Measurements from ENCODE around the gene TNIK. TPM values are rescaled to one million over a fixed set of nuclear protein-coding genes. Genes with fewer than 3 reads are reported as not detected.

The TNIK gene
- total RNA-seq, 2 experiments from 2014 or later, result 27.0 to 28.8 TPM

DNA sequence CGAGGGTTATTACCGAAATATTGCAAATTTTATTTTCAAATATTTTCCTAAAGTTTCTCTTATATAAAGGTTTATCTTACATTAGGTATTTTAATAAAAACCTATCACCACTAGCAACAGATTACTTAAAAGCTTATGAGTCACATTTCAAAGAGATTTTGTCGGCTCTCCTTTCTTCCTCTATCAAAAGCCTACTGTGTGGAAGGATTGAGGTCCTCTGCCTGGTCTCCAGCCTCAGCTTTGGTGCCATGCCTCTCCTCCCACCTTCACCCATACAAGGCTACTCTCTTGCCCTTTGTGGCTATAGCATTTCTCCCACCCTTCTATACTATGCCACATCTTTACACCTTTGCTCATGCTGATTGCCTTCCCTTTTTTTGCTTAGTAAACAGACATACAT is 199.3 kb downstream of the TNIK start:
- no peak for DNase-seq
- peak overlapping the region; percentile 13 for H3K27ac Mint-ChIP-seq
- H3K27me3 Mint-ChIP-seq (ENCODE audit: low read depth), result no peaks in the 10 kb centered on the region
- H3K9me3 Mint-ChIP-seq, result no peaks in the 10 kb centered on the region
- CTCF ChIA-PET, result interaction anchor here (0.8 kb wide), 1 partner anchor 14 kb away, joined by 3 read pairs; no protein-coding TSS in a partner anchor
- no peaks in the 10 kb centered on the region for H3K36me3 Mint-ChIP-seq (ENCODE audit: low read depth)
- no peak overlapping the region for H3K4me3 Mint-ChIP-seq
- intact Hi-C loops (cut with micrococcal nuclease), result loop anchor here (10.0 kb wide), 1 partner anchor 1496 kb away; the partner anchor contains the start of genes ACTRT3 and TERC
- H3K4me1 Mint-ChIP-seq (ENCODE audit: low read depth), result peaks cover 80% of the 10 kb centered on the region

DNA sequence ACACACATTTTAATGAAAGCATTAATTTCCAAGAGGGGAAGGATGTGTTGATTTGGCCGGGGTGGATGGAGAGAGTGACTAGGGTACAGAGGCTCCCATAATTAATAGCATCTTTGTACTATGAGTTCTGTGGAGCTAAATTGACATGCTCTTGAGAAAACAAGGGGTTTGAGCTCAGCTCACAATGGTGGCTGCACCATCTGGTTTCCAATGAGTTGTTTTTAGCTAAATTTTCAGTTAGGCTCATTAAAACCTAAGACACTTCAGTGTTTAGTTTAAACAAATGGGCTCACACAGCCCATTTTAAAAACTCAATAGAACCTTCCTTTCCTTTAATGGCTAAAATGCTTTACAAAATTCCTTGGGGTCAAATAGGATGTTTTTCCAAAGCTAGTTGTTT is 199.7 kb downstream of the TNIK start:
- Mint-ChIP-seq H3K27ac (no peak overlapping the region), H3K36me3 (ENCODE audit: low read depth) (no peaks in the 10 kb centered on the region), H3K9me3 (no peaks in the 10 kb centered on the region), H3K4me3 (no peak overlapping the region), H3K27me3 (ENCODE audit: low read depth) (no peaks in the 10 kb centered on the region), H3K4me1 (ENCODE audit: low read depth) (peaks cover 80% of the 10 kb centered on the region)
- CTCF ChIA-PET, result interaction anchor here (0.8 kb wide), 1 partner anchor 14 kb away, joined by 3 read pairs; no protein-coding TSS in a partner anchor
- intact Hi-C loops (cut with micrococcal nuclease), result loop anchor here (10.0 kb wide), 1 partner anchor 1496 kb away; the partner anchor contains the start of genes ACTRT3 and TERC
- no peak for DNase-seq

DNA sequence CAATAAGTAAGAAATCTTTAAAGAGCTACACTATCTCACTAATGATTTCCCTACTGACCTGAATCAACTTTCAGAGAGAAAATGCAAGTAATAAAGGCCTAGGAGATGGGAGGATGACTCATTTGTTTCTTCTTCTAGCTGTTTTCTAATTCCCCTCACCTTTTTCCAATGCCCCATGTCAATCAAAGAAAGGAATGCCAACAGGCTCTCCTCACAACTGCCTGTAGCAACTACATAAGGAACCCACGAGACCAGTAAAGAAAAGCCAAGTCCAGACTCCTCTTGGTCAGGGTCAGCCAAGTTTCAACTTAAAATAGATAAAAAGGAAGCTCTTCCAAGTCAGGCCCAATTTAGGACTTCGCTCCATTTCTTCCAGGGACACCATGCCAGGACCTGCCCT is 201.9 kb downstream of the TNIK start:
- CTCF ChIA-PET, result interaction anchor here (0.8 to 1.3 kb wide), 6 partner anchors 8 to 117 kb away, joined by 3 to 6 read pairs (median 3); no protein-coding TSS in a partner anchor
- peak overlapping the region; percentile 74 for H3K27ac Mint-ChIP-seq
- intact Hi-C loops (cut with micrococcal nuclease), result no loop called here
- H3K4me3 Mint-ChIP-seq, result no peak overlapping the region
- H3K9me3 Mint-ChIP-seq, result no peaks in the 10 kb centered on the region
- no peaks in the 10 kb centered on the region for H3K36me3 Mint-ChIP-seq (ENCODE audit: low read depth)
- no peak for DNase-seq
- peaks cover 89% of the 10 kb centered on the region for H3K4me1 Mint-ChIP-seq (ENCODE audit: low read depth)
- H3K27me3 Mint-ChIP-seq (ENCODE audit: low read depth), result no peaks in the 10 kb centered on the region

DNA sequence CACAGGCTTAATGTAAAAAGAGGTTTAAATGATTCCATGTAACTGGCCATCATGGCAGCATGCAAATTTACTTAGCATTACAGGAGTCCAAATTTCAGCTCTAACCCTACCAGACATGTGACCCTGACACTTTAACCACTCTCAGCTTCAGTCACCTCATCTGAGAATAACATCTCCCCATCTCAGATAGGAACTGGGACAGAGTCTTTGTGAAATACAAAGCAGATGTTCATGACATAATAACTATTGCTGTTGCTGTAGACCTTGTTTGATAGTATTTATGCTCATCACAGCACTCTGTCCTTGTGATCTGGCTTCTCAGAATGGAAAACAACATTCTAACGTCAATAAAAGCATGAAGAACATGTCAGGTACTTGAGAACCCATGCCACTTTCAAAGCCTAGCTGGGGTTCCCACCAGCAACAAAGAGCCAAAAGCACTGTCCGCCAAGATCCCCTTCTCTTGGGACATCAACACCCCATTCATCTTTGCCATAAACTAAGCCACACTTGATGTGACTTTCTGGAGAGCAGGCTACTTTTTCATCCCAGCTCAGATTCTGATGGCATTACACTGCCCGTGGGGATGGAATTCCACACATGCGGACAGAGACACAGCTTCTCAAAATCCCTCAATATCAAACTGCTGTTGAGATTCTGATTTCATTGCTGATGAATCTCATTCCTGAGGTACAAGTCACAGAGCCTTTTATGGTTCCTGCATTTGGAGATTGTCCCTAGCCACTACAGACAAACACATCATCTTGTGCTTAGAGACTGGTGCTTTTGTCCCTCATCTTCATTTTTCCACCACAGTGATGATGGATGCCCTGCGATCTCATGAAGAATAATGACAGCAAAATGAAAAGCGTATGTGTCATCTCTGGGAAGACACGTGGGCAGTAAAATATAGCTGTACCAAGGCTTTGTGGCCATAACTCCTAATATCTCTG is 202.7 kb downstream of the TNIK start:
- H3K27ac Mint-ChIP-seq, result peak overlapping the region; percentile 74

DNA sequence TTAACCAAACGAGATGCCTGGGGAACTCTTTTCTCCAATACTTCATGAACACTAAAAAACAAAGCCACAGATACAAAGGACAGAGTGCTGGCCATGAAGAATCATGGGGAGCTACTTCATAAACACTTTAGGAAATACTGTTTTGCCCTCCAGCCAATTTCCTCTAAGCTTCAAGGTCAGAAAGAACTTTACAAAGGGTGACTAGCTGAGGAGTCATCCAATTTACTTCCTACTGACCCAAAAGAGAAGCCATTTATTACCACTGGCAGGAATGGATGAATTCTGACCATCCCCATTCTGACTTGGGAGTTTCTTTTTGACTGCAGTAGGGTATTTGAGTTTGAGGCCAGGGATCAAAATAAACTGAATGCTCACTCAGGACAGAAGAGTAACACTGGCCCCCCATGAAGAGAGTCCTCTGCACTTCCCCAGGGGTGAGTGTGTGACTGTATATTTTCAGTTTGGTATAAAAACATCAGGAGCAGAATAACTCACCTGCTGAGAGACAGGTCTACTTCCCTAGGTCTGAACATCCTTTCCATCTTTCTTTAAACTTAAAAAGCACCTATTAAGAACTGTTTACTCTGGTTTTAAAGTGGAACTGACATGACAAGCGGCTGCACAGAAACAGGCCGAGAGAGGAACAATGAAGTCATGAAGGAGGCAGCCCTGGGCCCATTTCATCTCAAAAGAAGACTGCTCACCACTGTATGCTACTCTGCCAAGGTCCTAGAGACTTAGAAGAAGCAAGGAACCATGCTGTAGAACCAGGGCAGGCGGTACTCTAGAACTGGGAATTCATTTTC is 203.6 kb downstream of the TNIK start:
- CTCF ChIA-PET, result interaction anchor here (0.7 kb wide), 1 partner anchor 253 kb away, joined by 4 read pairs; no protein-coding TSS in a partner anchor
- peak overlapping the region; percentile 74 for H3K27ac Mint-ChIP-seq
- H3K4me1 Mint-ChIP-seq (ENCODE audit: low read depth), result peaks cover 86% of the 10 kb centered on the region
- H3K27me3 Mint-ChIP-seq (ENCODE audit: low read depth), result no peaks in the 10 kb centered on the region
- DNase-seq, result peak; percentile 40
- H3K9me3 Mint-ChIP-seq, result no peaks in the 10 kb centered on the region
- no peak overlapping the region for H3K4me3 Mint-ChIP-seq
- intact Hi-C loops (cut with micrococcal nuclease), result no loop called here
- no peaks in the 10 kb centered on the region for H3K36me3 Mint-ChIP-seq (ENCODE audit: low read depth)

More for the DNA sequence above, 202.7 kb downstream of the TNIK start:
- CTCF ChIA-PET, result interaction anchor here (1.0 to 1.3 kb wide), 5 partner anchors 7 to 72 kb away, joined by 3 to 6 read pairs (median 3); no protein-coding TSS in a partner anchor
- H3K36me3 Mint-ChIP-seq (ENCODE audit: low read depth), result no peaks in the 10 kb centered on the region
- intact Hi-C loops (cut with micrococcal nuclease), result no loop called here
- no peaks in the 10 kb centered on the region for H3K27me3 Mint-ChIP-seq (ENCODE audit: low read depth)
- H3K4me3 Mint-ChIP-seq, result no peak overlapping the region
- H3K4me1 Mint-ChIP-seq (ENCODE audit: low read depth), result peaks cover 87% of the 10 kb centered on the region
- no peaks in the 10 kb centered on the region for H3K9me3 Mint-ChIP-seq
- DNase-seq, result no peak

- Mint-ChIP-seq H3K27me3 (ENCODE audit: low read depth) (no peaks in the 10 kb centered on the region), H3K27ac (peak overlapping the region; percentile 78), H3K4me3 (no peak overlapping the region), H3K36me3 (ENCODE audit: low read depth) (no peaks in the 10 kb centered on the region), H3K9me3 (no peaks in the 10 kb centered on the region), H3K4me1 (ENCODE audit: low read depth) (peaks cover 86% of the 10 kb centered on the region)
- no peak for DNase-seq
- CTCF ChIA-PET, result interaction anchor here (0.7 to 1.6 kb wide), 4 partner anchors 66 to 230 kb away, joined by 3 to 4 read pairs (median 4); no protein-coding TSS in a partner anchor
- intact Hi-C loops (cut with micrococcal nuclease), result loop anchor here (1.0 to 2.0 kb wide), 5 partner anchors 8 to 205 kb away; partner anchors contain the start of gene TNIK
These were observed 204.9 kb downstream of the TNIK start for GRCh38 chr3:171255236-171255806.

DNA sequence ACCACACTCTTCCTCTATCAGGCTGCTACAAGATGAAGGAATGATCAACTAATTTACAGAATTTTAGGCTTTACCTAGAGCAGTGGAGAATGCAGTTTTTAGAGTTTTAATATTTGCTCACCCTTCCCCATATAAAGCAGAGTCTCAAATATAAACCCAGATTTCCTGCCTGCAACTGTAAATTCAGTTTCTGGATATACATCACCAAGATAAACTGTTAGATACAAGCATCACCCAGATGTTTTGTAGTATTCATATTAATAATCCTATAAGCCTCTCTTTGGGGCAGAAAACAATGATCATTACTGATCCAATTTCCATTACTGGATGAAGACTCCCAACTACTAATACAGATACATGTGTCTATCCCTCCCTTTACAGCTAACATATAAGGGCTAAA is 205.9 kb downstream of the TNIK start:
- Mint-ChIP-seq H3K4me3 (no peak overlapping the region), H3K36me3 (ENCODE audit: low read depth) (no peaks in the 10 kb centered on the region), H3K9me3 (no peaks in the 10 kb centered on the region), H3K4me1 (ENCODE audit: low read depth) (peaks cover 94% of the 10 kb centered on the region), H3K27ac (peak overlapping the region; percentile 20), H3K27me3 (ENCODE audit: low read depth) (no peaks in the 10 kb centered on the region)
- DNase-seq, result no peak
- CTCF ChIA-PET, result interaction anchor here (0.9 to 1.6 kb wide), 3 partner anchors 11 to 207 kb away, joined by 3 to 4 read pairs (median 3); no protein-coding TSS in a partner anchor
- intact Hi-C loops (cut with micrococcal nuclease), result loop anchor here (2.0 kb wide), 1 partner anchor 206 kb away; the partner anchor contains the start of gene TNIK

- CTCF ChIA-PET, result interaction anchor here (1.0 kb wide), 1 partner anchor 314 kb away, joined by 3 read pairs; no protein-coding TSS in a partner anchor
- intact Hi-C loops (cut with micrococcal nuclease), result no loop called here
- no peaks in the 10 kb centered on the region for H3K36me3 Mint-ChIP-seq (ENCODE audit: low read depth)
- no peaks in the 10 kb centered on the region for H3K9me3 Mint-ChIP-seq
- peaks cover 74% of the 10 kb centered on the region for H3K4me1 Mint-ChIP-seq (ENCODE audit: low read depth)
- H3K27me3 Mint-ChIP-seq (ENCODE audit: low read depth), result no peaks in the 10 kb centered on the region
- DNase-seq, result peak; percentile 48
- H3K27ac Mint-ChIP-seq, result no peak overlapping the region
- H3K4me3 Mint-ChIP-seq, result no peak overlapping the region
These were observed 208.4 kb downstream of the TNIK start for GRCh38 chr3:171251835-171252234.

- H3K4me3 Mint-ChIP-seq, result no peak overlapping the region
- H3K36me3 Mint-ChIP-seq (ENCODE audit: low read depth), result no peaks in the 10 kb centered on the region
- CTCF ChIA-PET, result interaction anchor here (1.1 to 1.4 kb wide), 4 partner anchors 8 to 316 kb away, joined by 3 to 7 read pairs (median 4); no protein-coding TSS in a partner anchor
- no peak overlapping the region for H3K27ac Mint-ChIP-seq
- H3K4me1 Mint-ChIP-seq (ENCODE audit: low read depth), result peaks cover 60% of the 10 kb centered on the region
- no peak for DNase-seq
- H3K27me3 Mint-ChIP-seq (ENCODE audit: low read depth), result no peaks in the 10 kb centered on the region
- H3K9me3 Mint-ChIP-seq, result no peaks in the 10 kb centered on the region
- intact Hi-C loops (cut with micrococcal nuclease), result no loop called here
These were observed 209.8 kb downstream of the TNIK start for GRCh38 chr3:171250444-171250843.

DNA sequence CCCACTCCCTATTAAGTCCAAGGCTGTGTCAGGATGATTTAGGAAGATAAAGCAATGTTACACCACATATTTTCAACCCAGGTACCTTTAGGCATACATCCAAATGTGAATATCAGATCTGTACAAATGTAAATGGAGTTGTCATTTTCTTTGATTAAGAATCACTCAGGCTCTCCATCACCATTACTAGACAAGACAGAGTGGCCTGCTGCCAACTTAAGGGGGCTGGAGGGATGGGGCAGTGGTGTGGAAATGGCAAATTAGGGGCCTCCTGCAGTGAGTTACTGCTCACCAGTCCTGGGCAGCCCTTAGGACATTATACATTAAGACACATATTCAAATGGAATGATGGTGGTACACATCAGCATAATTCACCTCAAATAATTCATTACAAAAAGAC is 211.0 kb downstream of the TNIK start:
- H3K4me3 Mint-ChIP-seq, result peak overlapping the region; percentile 8
- H3K27ac Mint-ChIP-seq, result peak overlapping the region; percentile 67
- no peak for DNase-seq
- no peaks in the 10 kb centered on the region for H3K27me3 Mint-ChIP-seq (ENCODE audit: low read depth)
- peaks cover 52% of the 10 kb centered on the region for H3K4me1 Mint-ChIP-seq (ENCODE audit: low read depth)
- no peaks in the 10 kb centered on the region for H3K9me3 Mint-ChIP-seq
- intact Hi-C loops (cut with micrococcal nuclease), result loop anchor here (1.0 to 10.0 kb wide), 6 partner anchors 35 to 1333 kb away; partner anchors contain the start of gene TNFSF10
- CTCF ChIA-PET, result interaction anchor here (0.6 to 1.5 kb wide), 7 partner anchors 25 to 1490 kb away, joined by 3 to 7 read pairs (median 3); no protein-coding TSS in a partner anchor
- H3K36me3 Mint-ChIP-seq (ENCODE audit: low read depth), result no peaks in the 10 kb centered on the region

- Mint-ChIP-seq H3K9me3 (no peaks in the 10 kb centered on the region), H3K4me1 (ENCODE audit: low read depth) (peaks cover 45% of the 10 kb centered on the region), H3K27ac (no peak overlapping the region), H3K36me3 (ENCODE audit: low read depth) (no peaks in the 10 kb centered on the region), H3K4me3 (no peak overlapping the region), H3K27me3 (ENCODE audit: low read depth) (no peaks in the 10 kb centered on the region)
- intact Hi-C loops (cut with micrococcal nuclease), result loop anchor here (1.0 to 10.0 kb wide), 11 partner anchors 19 to 1334 kb away; partner anchors contain the start of gene TNFSF10
- DNase-seq, result no peak
- CTCF ChIA-PET, result interaction anchor here (0.7 to 1.5 kb wide), 4 partner anchors 26 to 210 kb away, joined by 3 to 6 read pairs (median 3); no protein-coding TSS in a partner anchor
These were observed 211.6 kb downstream of the TNIK start for GRCh38 chr3:171248426-171249111.
